ENCODE data around the gene UMODL1. TPM values are rescaled to one million over a fixed set of nuclear protein-coding genes. Genes with fewer than 3 reads are reported as not detected.

The UMODL1 gene, protein sequence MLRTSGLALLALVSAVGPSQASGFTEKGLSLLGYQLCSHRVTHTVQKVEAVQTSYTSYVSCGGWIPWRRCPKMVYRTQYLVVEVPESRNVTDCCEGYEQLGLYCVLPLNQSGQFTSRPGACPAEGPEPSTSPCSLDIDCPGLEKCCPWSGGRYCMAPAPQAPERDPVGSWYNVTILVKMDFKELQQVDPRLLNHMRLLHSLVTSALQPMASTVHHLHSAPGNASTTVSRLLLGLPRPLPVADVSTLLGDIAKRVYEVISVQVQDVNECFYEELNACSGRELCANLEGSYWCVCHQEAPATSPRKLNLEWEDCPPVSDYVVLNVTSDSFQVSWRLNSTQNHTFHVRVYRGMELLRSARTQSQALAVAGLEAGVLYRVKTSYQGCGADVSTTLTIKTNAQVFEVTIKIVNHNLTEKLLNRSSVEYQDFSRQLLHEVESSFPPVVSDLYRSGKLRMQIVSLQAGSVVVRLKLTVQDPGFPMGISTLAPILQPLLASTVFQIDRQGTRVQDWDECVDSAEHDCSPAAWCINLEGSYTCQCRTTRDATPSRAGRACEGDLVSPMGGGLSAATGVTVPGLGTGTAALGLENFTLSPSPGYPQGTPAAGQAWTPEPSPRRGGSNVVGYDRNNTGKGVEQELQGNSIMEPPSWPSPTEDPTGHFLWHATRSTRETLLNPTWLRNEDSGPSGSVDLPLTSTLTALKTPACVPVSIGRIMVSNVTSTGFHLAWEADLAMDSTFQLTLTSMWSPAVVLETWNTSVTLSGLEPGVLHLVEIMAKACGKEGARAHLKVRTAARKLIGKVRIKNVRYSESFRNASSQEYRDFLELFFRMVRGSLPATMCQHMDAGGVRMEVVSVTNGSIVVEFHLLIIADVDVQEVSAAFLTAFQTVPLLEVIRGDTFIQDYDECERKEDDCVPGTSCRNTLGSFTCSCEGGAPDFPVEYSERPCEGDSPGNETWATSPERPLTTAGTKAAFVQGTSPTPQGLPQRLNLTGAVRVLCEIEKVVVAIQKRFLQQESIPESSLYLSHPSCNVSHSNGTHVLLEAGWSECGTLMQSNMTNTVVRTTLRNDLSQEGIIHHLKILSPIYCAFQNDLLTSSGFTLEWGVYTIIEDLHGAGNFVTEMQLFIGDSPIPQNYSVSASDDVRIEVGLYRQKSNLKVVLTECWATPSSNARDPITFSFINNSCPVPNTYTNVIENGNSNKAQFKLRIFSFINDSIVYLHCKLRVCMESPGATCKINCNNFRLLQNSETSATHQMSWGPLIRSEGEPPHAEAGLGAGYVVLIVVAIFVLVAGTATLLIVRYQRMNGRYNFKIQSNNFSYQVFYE
- not detected in 2 replicates for total RNA-seq

DNA sequence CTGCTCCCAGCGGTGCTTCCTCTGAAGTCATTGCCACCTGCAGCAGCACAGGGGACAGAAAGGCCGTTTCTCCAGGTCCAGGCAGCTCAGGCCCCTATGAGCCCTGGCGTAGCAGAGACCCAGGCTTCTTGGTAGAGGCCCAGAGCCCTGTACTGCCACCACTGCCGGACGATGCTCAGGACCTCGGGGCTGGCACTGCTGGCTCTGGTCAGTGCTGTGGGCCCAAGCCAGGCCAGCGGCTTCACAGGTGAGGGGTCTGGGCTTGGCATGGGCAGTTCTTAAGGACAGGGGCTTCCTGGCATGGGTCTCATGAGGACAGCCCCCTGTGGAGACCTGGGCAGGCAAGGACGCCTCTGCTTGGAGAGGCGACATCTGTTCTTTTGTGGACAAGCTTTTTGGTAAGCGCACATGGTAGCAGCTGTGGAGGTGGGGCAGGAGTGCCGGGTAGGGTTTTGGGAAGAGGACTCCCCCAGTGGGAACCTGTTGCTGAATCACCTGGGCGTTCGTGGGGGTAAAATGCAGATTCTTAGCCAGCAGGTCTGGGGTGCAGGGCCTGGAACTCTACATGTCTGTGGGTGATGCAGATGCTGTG lies at the start of gene UMODL1:
Gene UMODL1, plus strand, starts transcription at position 172 of the 592 bp plus-strand sequence. Its CDS starts 0 bp downstream, at position 172.
- no peaks in the 10 kb centered on the region for H3K36me3 Mint-ChIP-seq (ENCODE audit: low read depth)
- H3K9me3 Mint-ChIP-seq, result no peaks in the 10 kb centered on the region
- no peak within 1 kb of the TSS for H3K27ac Mint-ChIP-seq
- intact Hi-C loops (cut with micrococcal nuclease), result no loop called here
- H3K4me3 Mint-ChIP-seq, result no peak within 1 kb of the TSS
- H3K27me3 Mint-ChIP-seq (ENCODE audit: insufficient read depth), result peaks cover 13% of the 10 kb centered on the region
- DNase-seq (ENCODE audit: low spot score), result no peak
- H3K4me1 Mint-ChIP-seq (ENCODE audit: low read depth), result no peaks in the 10 kb centered on the region

DNA sequence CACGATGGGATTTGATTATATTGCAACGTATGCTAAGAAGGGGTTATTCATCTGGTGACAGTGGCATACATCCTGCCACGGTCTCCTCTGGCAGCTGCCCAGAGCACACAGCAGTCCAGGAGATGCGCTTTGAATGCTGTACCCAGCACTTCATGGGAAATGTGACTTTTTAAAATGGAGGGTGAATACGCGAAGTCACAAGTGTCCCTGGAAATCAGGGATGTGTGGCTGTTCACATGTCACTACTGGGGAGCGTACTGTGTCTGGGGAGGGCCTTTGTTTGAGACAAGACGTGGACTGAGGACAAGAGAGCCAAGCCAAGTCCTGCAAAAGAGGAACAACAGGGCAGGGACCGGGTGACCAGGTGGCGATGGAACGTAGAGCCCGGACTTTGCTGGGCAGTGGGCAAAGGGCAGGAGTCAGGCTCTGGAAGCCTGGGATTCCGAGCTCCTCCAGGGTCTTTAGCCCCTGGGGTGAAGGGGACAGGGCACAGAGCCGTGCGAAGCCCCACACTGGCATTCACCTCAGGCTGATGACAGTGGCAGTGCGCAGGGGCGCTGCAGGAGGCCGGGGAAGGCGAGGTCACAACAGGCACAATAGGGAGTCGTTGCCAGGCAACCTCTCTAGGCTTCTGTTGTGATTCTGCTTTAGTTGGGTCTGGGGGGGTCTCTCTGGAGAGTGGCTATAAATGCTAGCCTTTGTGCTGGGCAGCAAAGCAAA lies 49.6 kb upstream of the UMODL1 start:
- Mint-ChIP-seq H3K4me1 (ENCODE audit: low read depth) (no peaks in the 10 kb centered on the region), H3K27ac (no peak overlapping the region), H3K9me3 (no peaks in the 10 kb centered on the region), H3K36me3 (ENCODE audit: low read depth) (no peaks in the 10 kb centered on the region), H3K4me3 (no peak overlapping the region), H3K27me3 (ENCODE audit: insufficient read depth) (peaks cover 2% of the 10 kb centered on the region)
- no peak for DNase-seq (ENCODE audit: low spot score)
- intact Hi-C loops (cut with micrococcal nuclease), result no loop called here

DNA sequence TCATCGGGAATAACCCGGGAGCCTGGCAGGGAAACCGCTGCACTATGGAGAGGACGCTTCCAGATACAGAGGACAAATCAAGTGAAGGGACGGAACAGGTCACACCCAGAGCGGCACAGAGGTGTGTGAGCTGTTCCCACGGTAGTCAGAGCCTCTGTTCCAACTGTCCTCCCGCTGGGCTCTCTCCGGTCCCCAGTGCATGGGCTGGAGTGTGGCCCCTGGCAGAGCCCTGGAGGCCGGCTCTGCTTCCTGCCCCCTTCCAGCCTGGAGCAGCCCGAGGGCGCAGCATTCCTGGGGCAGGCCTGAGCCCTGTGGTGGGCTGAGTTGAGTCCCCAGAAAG lies 49.1 kb upstream of the UMODL1 start:
- H3K4me3 Mint-ChIP-seq, result no peak overlapping the region
- no peaks in the 10 kb centered on the region for H3K4me1 Mint-ChIP-seq (ENCODE audit: low read depth)
- H3K9me3 Mint-ChIP-seq, result no peaks in the 10 kb centered on the region
- DNase-seq (ENCODE audit: low spot score), result no peak
- no peak overlapping the region for H3K27ac Mint-ChIP-seq
- H3K36me3 Mint-ChIP-seq (ENCODE audit: low read depth), result no peaks in the 10 kb centered on the region
- intact Hi-C loops (cut with micrococcal nuclease), result no loop called here
- peaks cover 2% of the 10 kb centered on the region for H3K27me3 Mint-ChIP-seq (ENCODE audit: insufficient read depth)

DNA sequence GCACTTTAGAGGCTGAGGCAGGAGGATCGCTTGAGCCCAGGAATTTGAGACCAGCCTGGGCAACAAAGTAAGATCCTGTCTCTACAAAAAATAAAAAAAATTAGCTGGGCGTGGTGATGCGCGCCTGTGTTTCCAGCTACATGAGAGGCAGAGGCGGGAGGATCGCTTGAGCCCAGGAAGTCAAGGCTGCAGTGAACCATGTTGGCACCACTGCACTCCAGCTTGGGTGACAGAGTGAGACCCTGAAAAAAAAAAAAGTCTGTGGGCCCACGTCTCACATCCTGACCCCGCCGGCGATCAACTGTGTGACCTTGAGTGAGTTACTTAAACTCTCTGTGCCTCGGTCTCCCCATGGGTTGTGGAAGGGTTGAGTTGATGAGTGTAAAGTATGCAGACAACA lies 48.2 kb upstream of the UMODL1 start:
- H3K4me3 Mint-ChIP-seq, result no peak overlapping the region
- no peak for DNase-seq (ENCODE audit: low spot score)
- intact Hi-C loops (cut with micrococcal nuclease), result no loop called here

DNA sequence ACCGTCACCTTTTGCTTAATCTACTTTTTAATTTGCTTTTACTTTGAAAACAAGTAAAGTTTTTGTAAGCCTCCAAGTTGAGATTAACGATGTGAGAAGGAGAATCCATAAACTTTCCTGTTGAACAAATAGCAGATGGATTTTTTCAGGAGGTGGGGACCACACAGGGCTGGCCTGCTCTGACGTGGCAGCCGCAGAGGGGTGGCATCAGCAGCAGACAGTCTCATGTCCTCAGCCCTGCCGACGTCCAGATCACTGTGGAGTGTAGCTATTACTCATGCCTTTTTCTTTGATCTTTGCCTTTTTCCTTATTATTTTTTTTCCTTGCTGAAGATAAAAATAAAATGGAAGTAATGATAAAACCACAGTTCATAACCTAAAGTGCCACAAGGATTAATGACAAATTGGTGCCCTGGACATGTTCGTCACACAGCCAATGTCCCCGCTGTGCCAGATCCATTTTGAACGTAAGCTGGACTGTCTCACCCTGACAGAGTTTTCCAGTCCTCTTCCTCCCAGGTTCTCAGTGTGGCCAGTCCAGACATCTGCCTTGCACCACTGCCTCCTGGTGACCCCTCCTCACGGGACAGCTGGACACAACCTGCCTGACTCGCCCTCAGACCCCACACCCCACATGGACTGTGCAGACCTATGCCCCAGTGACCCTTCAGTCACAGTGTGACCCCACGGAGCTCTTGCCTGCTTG lies 45.6 kb upstream of the UMODL1 start:
- no peaks in the 10 kb centered on the region for H3K9me3 Mint-ChIP-seq
- H3K36me3 Mint-ChIP-seq (ENCODE audit: low read depth), result no peaks in the 10 kb centered on the region
- no peaks in the 10 kb centered on the region for H3K27me3 Mint-ChIP-seq (ENCODE audit: insufficient read depth)
- no peak overlapping the region for H3K27ac Mint-ChIP-seq
- H3K4me3 Mint-ChIP-seq, result no peak overlapping the region
- intact Hi-C loops (cut with micrococcal nuclease), result no loop called here
- no peaks in the 10 kb centered on the region for H3K4me1 Mint-ChIP-seq (ENCODE audit: low read depth)
- DNase-seq (ENCODE audit: low spot score), result no peak

More for the DNA sequence above, 48.2 kb upstream of the UMODL1 start:
- no peaks in the 10 kb centered on the region for H3K36me3 Mint-ChIP-seq (ENCODE audit: low read depth)
- no peak overlapping the region for H3K27ac Mint-ChIP-seq
- H3K4me1 Mint-ChIP-seq (ENCODE audit: low read depth), result no peaks in the 10 kb centered on the region
- no peaks in the 10 kb centered on the region for H3K9me3 Mint-ChIP-seq
- peaks cover 2% of the 10 kb centered on the region for H3K27me3 Mint-ChIP-seq (ENCODE audit: insufficient read depth)

DNA sequence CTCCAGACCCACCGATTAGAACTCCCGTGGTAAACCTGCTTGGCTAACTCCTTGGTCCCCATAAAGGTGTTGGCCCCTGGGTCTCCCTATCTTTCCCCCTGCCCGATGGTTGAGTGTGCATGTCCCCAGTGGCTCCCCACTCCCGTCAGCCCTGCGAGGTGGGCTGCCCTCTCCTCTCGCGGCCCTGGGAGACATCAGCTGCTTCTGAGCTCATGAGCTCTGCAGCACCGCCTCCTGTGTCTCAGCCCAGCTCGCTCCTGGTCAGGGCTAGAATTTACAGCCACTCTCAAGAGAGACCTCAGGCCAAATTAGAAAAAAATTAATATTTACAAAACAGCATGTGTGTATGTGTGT lies 45.1 kb upstream of the UMODL1 start:
- H3K4me3 Mint-ChIP-seq, result no peak overlapping the region
- H3K9me3 Mint-ChIP-seq, result no peaks in the 10 kb centered on the region
- no peak overlapping the region for H3K27ac Mint-ChIP-seq
- no peaks in the 10 kb centered on the region for H3K36me3 Mint-ChIP-seq (ENCODE audit: low read depth)
- no peak for DNase-seq (ENCODE audit: low spot score)
- intact Hi-C loops (cut with micrococcal nuclease), result no loop called here
- no peaks in the 10 kb centered on the region for H3K27me3 Mint-ChIP-seq (ENCODE audit: insufficient read depth)
- no peaks in the 10 kb centered on the region for H3K4me1 Mint-ChIP-seq (ENCODE audit: low read depth)

DNA sequence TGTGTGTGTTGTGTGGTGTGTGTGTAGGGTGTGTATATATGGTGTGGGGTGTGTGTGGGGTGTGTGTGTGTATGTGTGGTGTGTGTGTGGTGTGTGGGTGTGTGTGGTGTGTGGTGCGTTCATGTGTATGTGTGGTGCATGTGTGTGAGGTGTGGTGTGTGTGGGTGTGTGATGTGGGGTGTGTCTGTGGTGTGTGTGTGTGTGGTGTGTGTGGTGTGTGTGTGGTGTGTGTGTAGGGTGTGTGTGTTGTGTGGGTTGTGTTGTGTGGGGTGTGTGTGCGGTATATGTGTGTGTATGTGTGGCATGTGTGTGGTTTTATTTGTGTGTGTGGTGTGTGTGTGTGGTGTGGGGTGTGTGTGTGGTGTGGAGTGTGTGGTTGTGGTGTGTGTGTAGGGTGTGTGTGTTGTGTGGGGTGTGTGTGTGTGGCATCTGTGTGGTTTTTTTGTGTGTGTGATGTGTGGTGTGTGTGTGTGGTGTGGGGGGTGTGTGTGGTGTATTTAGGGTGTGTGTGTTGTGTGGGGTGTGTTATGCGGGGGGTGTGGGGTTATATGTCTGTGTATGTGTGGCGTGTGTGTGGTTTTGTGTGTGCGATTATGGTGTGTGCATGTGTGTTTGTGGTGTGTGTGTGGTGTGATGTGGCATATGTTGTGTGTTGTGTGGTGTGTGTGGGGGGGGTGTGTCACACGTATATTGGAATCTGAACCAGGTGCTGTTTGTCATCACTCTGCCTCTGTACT lies 43.9 kb upstream of the UMODL1 start:
- intact Hi-C loops (cut with micrococcal nuclease), result no loop called here
- H3K4me3 Mint-ChIP-seq, result no peak overlapping the region
- H3K36me3 Mint-ChIP-seq (ENCODE audit: low read depth), result no peaks in the 10 kb centered on the region

DNA sequence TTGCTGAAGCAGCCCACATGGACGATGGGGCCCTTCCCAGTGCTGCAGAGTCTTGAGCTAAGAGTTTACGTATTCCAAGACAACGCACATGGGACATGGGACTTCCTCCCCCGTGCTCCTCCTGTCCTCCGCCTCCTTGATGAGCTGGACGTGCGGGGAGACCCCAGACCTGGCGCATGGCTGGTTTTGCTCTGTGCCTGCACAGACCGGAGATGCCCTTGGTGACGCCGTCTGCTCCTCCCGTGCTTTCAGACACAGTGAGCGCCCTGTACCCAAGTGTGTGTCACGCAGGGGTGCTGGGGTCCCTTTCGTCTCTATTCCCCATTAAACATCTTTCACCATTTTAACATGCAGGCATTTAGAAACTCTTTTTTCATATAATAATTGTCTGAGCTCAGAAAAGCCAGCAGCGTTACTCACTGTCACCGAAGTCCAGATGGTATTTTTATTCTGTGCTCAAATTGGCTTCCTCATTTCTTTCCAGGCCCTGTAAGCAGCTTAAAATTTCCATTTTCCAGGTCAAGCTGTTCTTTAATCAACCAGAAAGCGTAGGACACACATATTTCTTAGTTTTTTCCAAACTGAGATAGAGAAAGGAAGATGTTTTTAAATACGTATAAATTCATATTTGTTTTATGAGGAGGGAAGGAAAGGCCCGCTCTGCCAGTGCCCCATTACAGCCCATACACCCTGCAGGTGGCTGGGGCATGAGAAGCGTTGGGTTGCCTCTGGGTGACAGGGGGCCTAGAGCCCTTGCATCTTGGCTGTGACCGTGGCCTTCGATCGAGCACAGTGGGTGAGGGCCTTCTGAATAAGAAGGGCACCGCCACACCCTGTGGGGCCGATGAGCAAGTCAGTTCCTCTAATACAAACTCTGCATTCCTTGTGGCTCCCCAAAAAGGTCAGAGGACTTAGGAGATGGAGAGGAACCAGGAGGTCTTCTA lies 43.0 kb upstream of the UMODL1 start:
- no peaks in the 10 kb centered on the region for H3K36me3 Mint-ChIP-seq (ENCODE audit: low read depth)
- no peaks in the 10 kb centered on the region for H3K4me1 Mint-ChIP-seq (ENCODE audit: low read depth)
- no peaks in the 10 kb centered on the region for H3K9me3 Mint-ChIP-seq
- intact Hi-C loops (cut with micrococcal nuclease), result no loop called here
- DNase-seq (ENCODE audit: low spot score), result no peak
- H3K27me3 Mint-ChIP-seq (ENCODE audit: insufficient read depth), result no peaks in the 10 kb centered on the region
- no peak overlapping the region for H3K27ac Mint-ChIP-seq
- no peak overlapping the region for H3K4me3 Mint-ChIP-seq

More for the DNA sequence above, 43.9 kb upstream of the UMODL1 start:
- Mint-ChIP-seq H3K9me3 (no peaks in the 10 kb centered on the region), H3K4me1 (ENCODE audit: low read depth) (no peaks in the 10 kb centered on the region), H3K27me3 (ENCODE audit: insufficient read depth) (no peaks in the 10 kb centered on the region), H3K27ac (no peak overlapping the region)
- DNase-seq (ENCODE audit: low spot score), result no peak

DNA sequence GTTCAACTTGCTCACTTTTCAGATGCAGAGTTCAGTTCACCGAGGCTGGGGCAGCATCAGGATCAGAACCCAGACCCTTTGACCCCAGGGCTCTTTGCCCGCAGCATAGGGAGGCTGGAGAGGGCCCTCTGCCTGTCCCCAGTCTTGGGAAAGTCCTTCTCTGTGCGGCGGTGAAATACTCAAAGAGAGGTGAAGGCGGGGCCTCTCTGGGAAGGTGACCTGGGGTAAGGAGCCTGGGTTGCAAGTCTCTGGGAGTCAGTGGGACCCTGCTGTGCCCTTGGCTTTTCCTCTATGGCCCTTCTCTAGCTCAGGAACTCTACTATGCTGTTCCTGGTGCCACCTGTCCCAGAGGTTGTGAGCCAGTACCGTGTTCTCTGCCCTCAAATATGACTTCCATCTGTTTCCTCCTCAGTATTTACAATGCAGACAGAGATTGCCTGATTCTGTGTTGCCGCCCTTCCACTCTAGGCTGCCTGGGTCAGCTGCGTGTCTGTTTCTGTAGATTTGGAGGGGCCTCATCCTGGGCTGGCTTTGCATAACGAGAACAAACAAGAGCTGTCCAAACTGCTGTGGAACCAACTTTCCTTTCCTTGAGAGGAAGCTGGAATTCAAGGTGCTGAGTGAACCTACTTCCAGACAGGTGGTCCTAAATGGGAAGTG lies 42.2 kb upstream of the UMODL1 start:
- intact Hi-C loops (cut with micrococcal nuclease), result no loop called here
- no peaks in the 10 kb centered on the region for H3K4me1 Mint-ChIP-seq (ENCODE audit: low read depth)
- H3K27me3 Mint-ChIP-seq (ENCODE audit: insufficient read depth), result no peaks in the 10 kb centered on the region
- no peak overlapping the region for H3K27ac Mint-ChIP-seq
- no peak overlapping the region for H3K4me3 Mint-ChIP-seq
- no peaks in the 10 kb centered on the region for H3K36me3 Mint-ChIP-seq (ENCODE audit: low read depth)
- H3K9me3 Mint-ChIP-seq, result no peaks in the 10 kb centered on the region
- no peak for DNase-seq (ENCODE audit: low spot score)

DNA sequence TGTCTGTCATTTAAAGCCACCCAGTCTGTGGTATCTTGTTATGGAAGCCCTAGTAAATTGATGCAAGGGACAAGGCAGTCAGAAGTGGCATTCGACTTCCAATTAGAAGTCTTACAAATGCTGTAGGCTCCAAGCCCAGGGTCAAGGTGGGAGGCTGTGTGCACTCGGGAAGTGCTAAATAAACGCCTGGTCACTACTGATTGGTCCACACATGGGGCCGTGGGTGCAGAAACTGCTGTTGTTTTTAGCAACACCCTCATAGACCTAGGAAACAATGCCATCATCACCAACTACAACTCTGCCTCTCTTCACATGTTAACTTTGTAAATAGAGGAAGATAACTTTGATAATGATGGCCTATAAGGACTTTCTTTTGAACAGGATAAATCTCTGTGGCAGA lies 40.8 kb upstream of the UMODL1 start:
- no peak overlapping the region for H3K27ac Mint-ChIP-seq
- no peaks in the 10 kb centered on the region for H3K9me3 Mint-ChIP-seq
- peaks cover 4% of the 10 kb centered on the region for H3K27me3 Mint-ChIP-seq (ENCODE audit: insufficient read depth)
- DNase-seq (ENCODE audit: low spot score), result no peak
- no peaks in the 10 kb centered on the region for H3K4me1 Mint-ChIP-seq (ENCODE audit: low read depth)
- H3K4me3 Mint-ChIP-seq, result no peak overlapping the region
- intact Hi-C loops (cut with micrococcal nuclease), result no loop called here
- no peaks in the 10 kb centered on the region for H3K36me3 Mint-ChIP-seq (ENCODE audit: low read depth)
